ENCODE results near the gene TMEM119.
"Not testable (repeated sequence)": the region's sequence is repeated elsewhere in the genome, so short reads cannot be mapped to it uniquely, and the experiment has no call there.

TMEM119 gene

GRCh38 chr12:108563136-108563803 is 34.6 kb downstream of the TMEM119 start:
- DNase-seq = peak; percentile 88

GRCh38 chr12:108562348-108563135 is 35.3 kb downstream of the TMEM119 start, which contains the start of gene ISCU:
Gene ISCU (plus strand): TSS chr12:108562596. CDS start chr12:108562623, 27 bp downstream.
- peak; percentile 97 for DNase-seq

GRCh38 chr12:108561852-108562347 is 36.0 kb downstream of the TMEM119 start:
- no peak for DNase-seq

- DNase-seq = peak; percentile 78
These were observed 36.8 kb downstream of the TMEM119 start, which contains the start of gene SART3 for GRCh38 chr12:108560752-108561719. Gene SART3 (minus strand): TSS chr12:108561173. CDS start chr12:108561154, 19 bp downstream.

GRCh38 chr12:108560321-108560721 is 37.6 kb downstream of the TMEM119 start:
- no peak for DNase-seq

GRCh38 chr12:108559748-108560147 is 38.1 kb downstream of the TMEM119 start:
- no peak for DNase-seq

GRCh38 chr12:108559007-108559655 is 38.8 kb downstream of the TMEM119 start:
- DNase-seq = no peak

- DNase-seq = not testable (repeated sequence)
These were observed 42.5 kb downstream of the TMEM119 start for GRCh38 chr12:108555383-108555782.

- no peak for DNase-seq
These were observed 44.1 kb downstream of the TMEM119 start for GRCh38 chr12:108553799-108554198.

- no peak for DNase-seq
These were observed 46.3 kb downstream of the TMEM119 start for GRCh38 chr12:108551535-108551934.

GRCh38 chr12:108548954-108549521 is 48.8 kb downstream of the TMEM119 start:
- DNase-seq = no peak

- DNase-seq = no peak
These were observed 50.2 kb downstream of the TMEM119 start for GRCh38 chr12:108547686-108548085.

GRCh38 chr12:108543652-108544051 is 54.2 kb downstream of the TMEM119 start:
- no peak for DNase-seq

- DNase-seq = no peak
These were observed 55.6 kb downstream of the TMEM119 start for GRCh38 chr12:108542320-108542719.
